Nephron (organoid): ENCODE data around the gene FBXO21.

ENCODE experiments used
- H3K27ac Mint-ChIP-seq, 3 experiments: 2 replicates each; pipeline ENCODE4 v1.8.0; 2020; ENCODE audit warnings: mixed read lengths in 3 of 3, mild to moderate bottlenecking in 2 of 3, moderate library complexity in 1 of 3
- H3K27me3 Mint-ChIP-seq: 2 replicates; pipeline ENCODE4 v1.8.0; 2021; ENCODE audit warnings: low read depth, mild to moderate bottlenecking, moderate library complexity, mixed read lengths
- H3K36me3 Mint-ChIP-seq: 2 replicates; pipeline ENCODE4 v1.8.0; 2020; ENCODE audit warnings: low read depth, mixed read lengths
- H3K4me1 Mint-ChIP-seq: 2 replicates; pipeline ENCODE4 v1.8.0; 2020; ENCODE audit warnings: mixed read lengths
- H3K4me3 Mint-ChIP-seq, 3 experiments: 2 replicates each; pipeline ENCODE4 v1.8.0; 2020; ENCODE audit warnings: mild to moderate bottlenecking in 3 of 3, mixed read lengths in 3 of 3, moderate library complexity in 2 of 3
- H3K9me3 Mint-ChIP-seq: 2 replicates; pipeline ENCODE4 v1.8.0; 2020; ENCODE audit warnings: mixed read lengths
- CTCF ChIP-seq, 3 experiments: fragments of 200-600 bp; sonication (generic); IDR thresholded peaks; one replicate each; pipeline ENCODE4 v1.5.0; 2021; ENCODE audit warnings: antibody characterized with exemption in 3 of 3; ENCODE audit not compliant: unreplicated experiment in 3 of 3

FBXO21 gene

DNA sequence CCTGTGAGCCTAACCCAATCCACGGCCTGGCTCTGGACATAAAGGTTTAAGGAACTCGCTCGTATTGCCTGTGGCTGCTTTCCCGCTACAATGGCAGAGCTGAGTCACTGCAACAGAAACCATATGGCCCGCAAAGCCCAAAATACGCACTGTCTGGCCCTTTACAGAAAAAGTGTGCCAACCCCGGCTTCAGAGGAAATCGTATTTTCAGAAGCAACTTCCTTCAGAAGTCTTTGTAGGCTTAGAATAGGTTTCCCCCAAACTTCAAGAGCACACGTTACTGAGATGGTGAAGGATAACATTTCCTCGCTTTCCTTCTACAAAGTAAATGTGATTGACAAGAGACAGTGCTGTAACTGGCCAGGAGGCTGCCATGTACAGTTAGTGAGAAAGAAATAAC is 56.2 kb downstream of the FBXO21 start:
- no peaks in the 10 kb centered on the region for H3K4me1 Mint-ChIP-seq
- no peak overlapping the region for H3K4me3 Mint-ChIP-seq
- no peaks in the 10 kb centered on the region for H3K9me3 Mint-ChIP-seq
- H3K27ac Mint-ChIP-seq = no peak overlapping the region
- TF ChIP-seq CTCF (IDR thresholded peaks at IDR 0.05; ENCODE audit: unreplicated experiment in 3 of 3) = no peak
- H3K27me3 Mint-ChIP-seq = no peaks in the 10 kb centered on the region
- no peaks in the 10 kb centered on the region for H3K36me3 Mint-ChIP-seq

DNA sequence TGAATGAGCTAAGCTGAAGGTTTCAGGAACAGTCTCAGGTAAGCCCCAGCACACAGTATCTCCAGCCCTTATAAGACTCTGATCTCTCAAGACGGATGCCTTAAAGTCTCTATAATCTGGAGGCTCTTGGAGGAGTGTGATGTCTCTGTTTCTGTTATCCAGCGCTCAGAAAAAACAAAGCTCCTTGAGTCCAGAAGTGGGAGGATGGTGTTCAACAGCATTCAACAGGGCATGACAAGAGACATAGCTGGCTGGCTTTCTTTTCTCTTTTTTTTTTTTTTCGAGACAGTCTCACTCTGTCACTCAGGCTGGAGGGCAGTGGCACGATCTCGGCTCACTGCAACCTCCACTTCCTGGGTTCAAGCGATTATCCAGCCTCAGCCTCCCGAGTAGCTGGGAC is 59.5 kb downstream of the FBXO21 start:
- Mint-ChIP-seq H3K4me3 (no peak overlapping the region), H3K36me3 (no peaks in the 10 kb centered on the region), H3K27me3 (no peaks in the 10 kb centered on the region), H3K27ac (no peak overlapping the region), H3K4me1 (no peaks in the 10 kb centered on the region), H3K9me3 (peaks cover 6% of the 10 kb centered on the region)
- TF ChIP-seq CTCF (IDR thresholded peaks at IDR 0.05; ENCODE audit: unreplicated experiment in 3 of 3) = no peak

- H3K4me1 Mint-ChIP-seq = no peaks in the 10 kb centered on the region
- H3K27ac Mint-ChIP-seq = no peak overlapping the region
- no peaks in the 10 kb centered on the region for H3K36me3 Mint-ChIP-seq
- H3K4me3 Mint-ChIP-seq = no peak overlapping the region
- no peaks in the 10 kb centered on the region for H3K27me3 Mint-ChIP-seq
- TF ChIP-seq CTCF (IDR thresholded peaks at IDR 0.05; ENCODE audit: unreplicated experiment in 3 of 3) = no peak
- peaks cover 6% of the 10 kb centered on the region for H3K9me3 Mint-ChIP-seq
Observed at GRCh38 chr12:117129391-117129790, 60.9 kb downstream of the FBXO21 start.

DNA sequence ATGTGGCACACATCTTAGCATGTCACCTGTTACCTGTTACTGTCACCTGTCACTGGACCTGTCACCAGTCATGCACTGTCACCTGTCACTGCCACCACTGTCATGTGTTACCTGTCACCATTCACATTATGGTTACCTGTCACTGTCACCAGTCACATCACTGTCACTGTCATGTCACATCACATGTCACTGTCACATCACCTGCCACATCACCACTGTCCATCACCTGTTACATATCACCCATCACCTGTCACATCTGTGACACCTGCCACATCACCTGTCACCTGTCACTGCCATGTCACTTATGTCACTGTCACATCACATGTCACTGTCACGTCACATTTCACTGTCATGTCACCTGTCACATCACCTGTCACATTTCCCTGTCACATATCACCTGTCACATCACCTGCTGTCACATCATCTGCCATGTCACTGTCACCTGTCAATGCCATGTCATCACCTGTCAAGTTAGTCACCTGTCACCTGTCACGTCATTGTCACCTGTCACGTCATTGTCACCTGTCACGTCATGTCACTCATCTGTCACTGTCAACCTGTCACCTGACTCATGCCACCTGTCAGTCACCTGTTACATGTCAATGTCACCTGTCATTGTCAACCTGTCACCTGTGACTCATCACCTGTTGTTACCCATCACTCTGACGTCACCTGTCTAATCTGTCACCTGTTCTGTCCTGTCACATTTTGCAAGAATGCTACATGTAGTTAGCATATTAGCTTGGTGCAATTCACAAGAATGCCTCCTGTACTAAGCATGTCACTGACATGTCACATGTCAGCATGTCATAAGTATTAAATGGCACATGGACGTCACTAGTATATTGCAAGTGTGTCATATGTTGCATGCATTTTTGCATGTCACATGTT is 62.1 kb downstream of the FBXO21 start:
- peaks cover 4% of the 10 kb centered on the region for H3K27me3 Mint-ChIP-seq
- no peak overlapping the region for H3K27ac Mint-ChIP-seq
- peak overlapping the region in 1 of 3 experiments; percentile 5 for H3K4me3 Mint-ChIP-seq
- H3K36me3 Mint-ChIP-seq = no peaks in the 10 kb centered on the region
- no peak for TF ChIP-seq CTCF (IDR thresholded peaks at IDR 0.05; ENCODE audit: unreplicated experiment in 3 of 3)
- peaks cover 6% of the 10 kb centered on the region for H3K9me3 Mint-ChIP-seq
- H3K4me1 Mint-ChIP-seq = no peaks in the 10 kb centered on the region

GRCh38 chr12:117126335-117126734 is 63.9 kb downstream of the FBXO21 start:
- Mint-ChIP-seq H3K4me1 (peaks cover 4% of the 10 kb centered on the region), H3K36me3 (no peaks in the 10 kb centered on the region), H3K4me3 (no peak overlapping the region), H3K27ac (no peak overlapping the region), H3K9me3 (peaks cover 6% of the 10 kb centered on the region), H3K27me3 (peaks cover 5% of the 10 kb centered on the region)
- no peak for TF ChIP-seq CTCF (IDR thresholded peaks at IDR 0.05; ENCODE audit: unreplicated experiment in 3 of 3)

GRCh38 chr12:117125767-117126166 is 64.5 kb downstream of the FBXO21 start:
- Mint-ChIP-seq H3K4me3 (no peak overlapping the region), H3K27me3 (peaks cover 5% of the 10 kb centered on the region), H3K9me3 (peaks cover 6% of the 10 kb centered on the region), H3K27ac (no peak overlapping the region), H3K36me3 (no peaks in the 10 kb centered on the region), H3K4me1 (peaks cover 5% of the 10 kb centered on the region)
- no peak for TF ChIP-seq CTCF (IDR thresholded peaks at IDR 0.05; ENCODE audit: unreplicated experiment in 3 of 3)
